ENCODE measurements around the gene RHOT2.

DNA sequence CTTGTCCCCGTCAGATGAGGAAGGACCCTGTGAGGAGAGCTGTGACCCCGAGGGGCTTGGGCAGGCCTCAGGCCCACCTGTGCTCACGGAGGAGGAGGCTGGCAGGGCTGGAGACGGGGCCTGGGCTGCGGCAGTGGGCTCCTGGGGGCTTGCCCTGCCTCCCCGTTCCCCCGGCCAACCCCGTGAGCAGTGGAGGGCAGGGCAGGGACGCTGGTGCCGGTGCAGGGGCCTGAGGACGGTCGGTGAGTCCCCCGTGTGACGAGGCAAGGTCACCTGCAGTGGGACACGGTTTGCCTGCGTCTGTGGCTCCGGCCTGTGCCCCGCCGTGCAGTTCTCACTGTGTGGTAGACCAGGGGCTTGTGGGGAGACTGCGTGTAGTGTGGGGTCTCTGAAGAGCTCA, 8.3 kb upstream of the RHOT2 start:
- no peak for TF ChIP-seq EZH2 (IDR thresholded peaks at IDR 0.05; ENCODE audit: insufficient read depth, low read length)
- TF ChIP-seq, protein P1, sequence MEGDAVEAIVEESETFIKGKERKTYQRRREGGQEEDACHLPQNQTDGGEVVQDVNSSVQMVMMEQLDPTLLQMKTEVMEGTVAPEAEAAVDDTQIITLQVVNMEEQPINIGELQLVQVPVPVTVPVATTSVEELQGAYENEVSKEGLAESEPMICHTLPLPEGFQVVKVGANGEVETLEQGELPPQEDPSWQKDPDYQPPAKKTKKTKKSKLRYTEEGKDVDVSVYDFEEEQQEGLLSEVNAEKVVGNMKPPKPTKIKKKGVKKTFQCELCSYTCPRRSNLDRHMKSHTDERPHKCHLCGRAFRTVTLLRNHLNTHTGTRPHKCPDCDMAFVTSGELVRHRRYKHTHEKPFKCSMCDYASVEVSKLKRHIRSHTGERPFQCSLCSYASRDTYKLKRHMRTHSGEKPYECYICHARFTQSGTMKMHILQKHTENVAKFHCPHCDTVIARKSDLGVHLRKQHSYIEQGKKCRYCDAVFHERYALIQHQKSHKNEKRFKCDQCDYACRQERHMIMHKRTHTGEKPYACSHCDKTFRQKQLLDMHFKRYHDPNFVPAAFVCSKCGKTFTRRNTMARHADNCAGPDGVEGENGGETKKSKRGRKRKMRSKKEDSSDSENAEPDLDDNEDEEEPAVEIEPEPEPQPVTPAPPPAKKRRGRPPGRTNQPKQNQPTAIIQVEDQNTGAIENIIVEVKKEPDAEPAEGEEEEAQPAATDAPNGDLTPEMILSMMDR (IDR thresholded peaks at IDR 0.05; ENCODE audit: insufficient read depth, low read depth, low read length), result no peak
